SK-N-SH (cell line): ENCODE measurements around the gene THADA. TPM values are rescaled to one million over a fixed set of nuclear protein-coding genes. Genes with fewer than 3 reads are reported as not detected.
A peak's percentile ranks its signal among the peaks of the same experiment; 100 is the strongest.

Source experiments
- CTCF ChIA-PET: fragments of 300-600, 350-600 bp; formaldehyde crosslinking; extraction: SDS; loops from one replicate; lab custom pipeline; 2021; lab: Yijun Ruan, JAX
- POLR2A ChIA-PET: fragments of 350-600 bp; sonication (Branson Sonifier 250); formaldehyde crosslinking; extraction: SDS; loops from one replicate; lab custom pipeline; 2020; ENCODE audit warnings: antibody characterized with exemption, inconsistent platforms; lab: Yijun Ruan, JAX
- DNase-seq: peaks from one replicate; pipeline ENCODE4 v3.0.0; 2012
- H2AFZ ChIP-seq: fragments of 200-600 bp; sonication (generic); 2 replicates; pipeline ENCODE4 v1.8.1; 2016; ENCODE audit warnings: antibody characterized with exemption, mild to moderate bottlenecking, low read depth
- H3F3A ChIP-seq: fragments of 200-600 bp; sonication (generic); replicated peaks from 2 replicates; pipeline ENCODE3; 2016; ENCODE audit warnings: antibody characterized with exemption, mild to moderate bottlenecking; ENCODE audit not compliant: insufficient read depth
- H3K27ac ChIP-seq, 2 experiments: fragments of 200-500 bp in 1 of 2; fragments of 200-600 bp in 1 of 2; sonication (Bioruptor generic) in 1 of 2; sonication (generic), shearing (Covaris generic) in 1 of 2; 2 replicates each; pipeline versions ENCODE4 v1.5.1 to v1.6.1; 2014 to 2016; ENCODE audit warnings: low read depth in 2 of 2, inconsistent platforms in 1 of 2, low read length in 1 of 2, mild to moderate bottlenecking in 1 of 2, mixed read lengths in 1 of 2
- H3K27me3 ChIP-seq: fragments of 200-600 bp; sonication (generic), shearing (Covaris generic); 2 replicates; pipeline ENCODE4 v1.6.1; 2016; ENCODE audit warnings: mixed run types; ENCODE audit not compliant: insufficient read depth
- H3K36me3 ChIP-seq, 2 experiments: fragments of 200-500 bp in 1 of 2; fragments of 200-600 bp in 1 of 2; sonication (Bioruptor generic) in 1 of 2; sonication (generic) in 1 of 2; replicated peaks in 1 of 2; 2 replicates each; pipeline versions ENCODE3 to v1.5.1; 2014 to 2016; ENCODE audit warnings: low read length in 1 of 2, mild to moderate bottlenecking in 1 of 2; ENCODE audit not compliant: insufficient read depth in 2 of 2, control insufficient read depth in 1 of 2
- H3K4me1 ChIP-seq, 2 experiments: fragments of 200-500 bp in 1 of 2; fragments of 200-600 bp in 1 of 2; sonication (Bioruptor generic) in 1 of 2; sonication (generic), shearing (Covaris generic) in 1 of 2; 2 replicates each; pipeline versions ENCODE4 v1.5.1 to v1.6.1; 2014 to 2016; ENCODE audit warnings: low read depth in 1 of 2, low read length in 1 of 2, mixed run types in 1 of 2; ENCODE audit not compliant: insufficient read depth in 2 of 2, control insufficient read depth in 1 of 2
- H3K4me2 ChIP-seq: fragments of 200-600 bp; sonication (generic), shearing (Covaris generic); 2 replicates; pipeline ENCODE4 v1.6.1; 2017; ENCODE audit warnings: mixed run types
- H3K4me3 ChIP-seq, 2 experiments: fragments of 200-500 bp in 1 of 2; fragments of 200-600 bp in 1 of 2; sonication (Bioruptor generic) in 1 of 2; sonication (generic), shearing (Covaris generic) in 1 of 2; 2 replicates each; pipeline versions ENCODE4 v1.5.1 to v1.8.1; 2014 to 2016; ENCODE audit warnings: low read depth in 2 of 2, inconsistent platforms in 1 of 2, low read length in 1 of 2, mild to moderate bottlenecking in 1 of 2, mixed read lengths in 1 of 2, moderate library complexity in 1 of 2
- H3K79me2 ChIP-seq: fragments of 200-600 bp; sonication (generic); 2 replicates; pipeline ENCODE4 v1.8.1; 2017; ENCODE audit warnings: mild to moderate bottlenecking; ENCODE audit not compliant: insufficient read depth
- H3K9ac ChIP-seq: fragments of 200-600 bp; sonication (generic); 2 replicates; pipeline ENCODE4 v1.6.1; 2017; ENCODE audit warnings: mixed run types
- H3K9me2 ChIP-seq: fragments of 200-600 bp; sonication (generic); 2 replicates; pipeline ENCODE4 v1.6.1; 2017; ENCODE audit warnings: mixed run types
- H3K9me3 ChIP-seq: fragments of 200-600 bp; sonication (generic); 2 replicates; pipeline ENCODE4 v1.6.1; 2017; ENCODE audit warnings: mixed run types, mild to moderate bottlenecking, moderate library complexity
- H4K20me1 ChIP-seq: fragments of 200-600 bp; sonication (generic); 2 replicates; pipeline ENCODE4 v1.6.1; 2017; ENCODE audit warnings: mild to moderate bottlenecking, mixed run types; ENCODE audit not compliant: insufficient read depth
- CHD2 ChIP-seq: fragments of 150-350 bp; IDR thresholded peaks from 2 replicates; pipeline ENCODE4 v1.6.1; 2018; ENCODE audit warnings: low read length; ENCODE audit not compliant: partially characterized antibody
- EP300 ChIP-seq, 2 experiments: IDR thresholded peaks; 2 replicates each; pipeline versions ENCODE4 v1.4.0 to v1.6.1; 2012; ENCODE audit warnings: borderline replicate concordance in 1 of 2, low read depth in 1 of 2, low read length in 1 of 2
- EZH2phosphoT487 ChIP-seq: fragments of 200-600 bp; sonication (generic); IDR thresholded peaks from 2 replicates; pipeline ENCODE4 v1.6.1; 2017; ENCODE audit warnings: low read depth, mixed run types, mild to moderate bottlenecking, antibody characterized with exemption, moderate library complexity, borderline replicate concordance
- FOSL2 ChIP-seq: IDR thresholded peaks from 2 replicates; pipeline ENCODE4 v1.4.0; 2012; ENCODE audit warnings: low read depth, mild to moderate bottlenecking, moderate library complexity, borderline replicate concordance
- GABPA ChIP-seq: IDR thresholded peaks from 2 replicates; pipeline ENCODE4 v1.4.0; 2012; ENCODE audit warnings: low read depth, mild to moderate bottlenecking
- JUND ChIP-seq: IDR thresholded peaks from 2 replicates; pipeline ENCODE4 v1.4.0; 2012
- NFIC ChIP-seq: IDR thresholded peaks from 2 replicates; pipeline ENCODE4 v1.4.0; 2012; ENCODE audit warnings: borderline replicate concordance
- NRF1 ChIP-seq: IDR thresholded peaks from 2 replicates; pipeline ENCODE4 v1.6.1; 2012; ENCODE audit warnings: low read depth, mild to moderate bottlenecking, low read length
- PBX3 ChIP-seq: IDR thresholded peaks from 2 replicates; pipeline ENCODE4; 2012
- RAD21 ChIP-seq: IDR thresholded peaks from 2 replicates; pipeline ENCODE4 v1.6.1; 2012; ENCODE audit warnings: mild to moderate bottlenecking, low read length
- RCOR1 ChIP-seq: fragments of 150-350 bp; IDR thresholded peaks from 2 replicates; pipeline ENCODE4 v1.6.1; 2017; ENCODE audit warnings: antibody characterized with exemption, low read length
- REST ChIP-seq: IDR thresholded peaks from 2 replicates; pipeline ENCODE4 v1.6.1; 2012; ENCODE audit warnings: mild to moderate bottlenecking, low read depth, low read length, moderate library complexity
- RFX5 ChIP-seq: IDR thresholded peaks from 2 replicates; pipeline ENCODE4 v1.6.1; 2012; ENCODE audit warnings: mild to moderate bottlenecking, improper control_type of control experiment, low read length
- SIN3A ChIP-seq: IDR thresholded peaks from 2 replicates; pipeline ENCODE4 v1.6.1; 2012; ENCODE audit warnings: low read depth, mild to moderate bottlenecking, low read length, moderate library complexity, borderline replicate concordance
- TAF1 ChIP-seq: IDR thresholded peaks from 2 replicates; pipeline ENCODE4 v1.6.1; 2012; ENCODE audit warnings: low read depth, mild to moderate bottlenecking, low read length, moderate library complexity, borderline replicate concordance
- YY1 ChIP-seq: IDR thresholded peaks from 2 replicates; pipeline ENCODE4 v1.4.0; 2012; ENCODE audit warnings: low read depth, mild to moderate bottlenecking
- WGBS: methylation state at CpG from one replicate; pipeline ENCODE4 v1.1.6; 2017; ENCODE audit warnings: low lambda C conversion rate; 5-methylcytosine and 5-hydroxymethylcytosine counted together
- polyA plus RNA-seq, 3 experiments: library from polyadenylated mRNA; depleted of rRNA; stranded (reverse); fragments of >200 nt; gene quantifications; 2 replicates each; pipeline ENCODE4 v1.2.3, GENCODE V29; 2012

THADA gene
- polyA plus RNA-seq, 1 of the 3 experiments (the other 2 are of a cell fraction) = 25.6 TPM

DNA sequence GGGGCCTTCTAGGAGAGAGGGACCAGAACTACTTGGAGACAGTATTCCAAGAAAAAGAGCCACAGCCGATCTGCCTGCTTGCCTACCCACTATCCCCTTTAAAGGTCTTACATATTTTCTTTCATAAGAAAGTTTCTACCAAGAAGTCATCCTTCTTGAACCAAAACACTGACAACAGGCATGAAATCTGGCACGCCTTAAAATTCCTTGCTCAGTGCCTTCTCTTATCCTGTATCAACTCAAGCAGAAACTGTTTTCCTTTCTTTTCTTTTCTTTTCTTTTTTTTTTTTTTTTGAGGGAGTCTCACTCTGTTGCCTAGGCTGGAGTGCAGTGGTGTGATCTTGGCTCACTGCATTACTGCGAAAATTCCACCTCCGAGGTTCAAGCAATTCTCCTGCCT lies 321.1 kb downstream of the THADA start:
- POLR2A ChIA-PET = no interaction called here
- H3K4me3 ChIP-seq = no peak overlapping the region
- H3K79me2 ChIP-seq = no peaks in the 10 kb centered on the region
- no peak for TF ChIP-seq SIN3A
- TF ChIP-seq NFIC = no peak
- TF ChIP-seq CHD2 = no peak
- no peaks in the 10 kb centered on the region for H3K9me2 ChIP-seq
- H3K9ac ChIP-seq = no peak overlapping the region
- H3F3A ChIP-seq = peaks cover 23% of the 10 kb centered on the region
- no peak for DNase-seq
- peaks cover 44 to 69% of the 10 kb centered on the region in 2 experiments for H3K4me1 ChIP-seq
- CTCF ChIA-PET = interaction anchor here (0.6 to 4.8 kb wide), 6 partner anchors 9 to 210 kb away, joined by 3 to 45 read pairs (median 3); no protein-coding TSS in a partner anchor
- H3K9me3 ChIP-seq = no peaks in the 10 kb centered on the region
- peaks cover 0 to 5% of the 10 kb centered on the region in 2 experiments for H3K36me3 ChIP-seq
- no peaks in the 10 kb centered on the region for H4K20me1 ChIP-seq
- 0 out of 2 replicates have a peak overlapping the region, but pooled peaks have one; percentile 46 for H3K4me2 ChIP-seq
- H3K27ac ChIP-seq = peak overlapping the region in 1 of 2 experiments; percentile 55; a peak in 1 of 4 replicates
- 94% methylated on average over 4 of the region's 4 CpGs for WGBS
- H2AFZ ChIP-seq = no peak overlapping the region
- no peaks in the 10 kb centered on the region for H3K27me3 ChIP-seq

DNA sequence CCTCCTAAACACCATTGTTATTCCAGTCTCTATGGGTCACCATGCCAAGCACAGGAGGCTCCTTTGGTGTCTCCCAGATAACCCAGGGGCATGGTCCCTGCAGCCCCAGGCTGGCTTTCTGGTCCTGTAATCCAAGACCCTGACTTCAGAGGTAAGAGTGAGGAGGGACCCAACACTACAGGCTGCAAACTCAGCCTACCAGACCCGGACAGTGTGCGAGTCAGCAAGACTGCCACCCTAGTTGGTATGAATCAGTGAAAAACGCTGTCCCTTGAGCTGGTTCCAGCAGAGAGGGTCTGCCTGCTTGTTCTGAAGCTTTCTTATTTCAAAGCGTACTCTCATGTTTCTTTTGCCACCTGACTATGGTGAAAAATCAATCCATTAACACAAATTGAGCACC lies 321.8 kb downstream of the THADA start:
- Histone ChIP-seq H4K20me1 (no peaks in the 10 kb centered on the region), H3K4me2 (peak overlapping the region; percentile 46), H3K4me3 (no peak overlapping the region), H3K36me3 (no peaks in the 10 kb centered on the region), H3K4me1 (peaks cover 49 to 71% of the 10 kb centered on the region in 2 experiments), H3K9me2 (no peaks in the 10 kb centered on the region), H3F3A (peaks cover 28% of the 10 kb centered on the region), H3K27ac (peak overlapping the region; percentile 36 to 55; a peak in 3 of 4 replicates), H3K79me2 (no peaks in the 10 kb centered on the region), H3K9ac (no peak overlapping the region), H3K9me3 (no peaks in the 10 kb centered on the region), H2AFZ (no peak overlapping the region), H3K27me3 (no peaks in the 10 kb centered on the region)
- DNase-seq = no peak
- WGBS = 42% methylated on average over 4 of the region's 4 CpGs
- TF ChIP-seq RCOR1 (no peak), FOSL2 (peak; percentile 57; the same call in 1 of the 2 replicates), REST (peak; percentile 76; the same call in 1 of the 2 replicates)
- POLR2A ChIA-PET = no interaction called here
- CTCF ChIA-PET = interaction anchor here (0.6 to 1.0 kb wide), 3 partner anchors 45 to 160 kb away, joined by 3 read pairs; no protein-coding TSS in a partner anchor

GRCh38 chr2:43273529-43273928 lies 322.3 kb downstream of the THADA start:
- Histone ChIP-seq H3K9me3 (no peaks in the 10 kb centered on the region), H3K9me2 (no peaks in the 10 kb centered on the region), H3K9ac (no peak overlapping the region), H3K4me1 (peaks cover 54 to 71% of the 10 kb centered on the region in 2 experiments), H3K27ac (peak overlapping the region; percentile 36 to 55; a peak in 3 of 4 replicates), H3K27me3 (no peaks in the 10 kb centered on the region), H3K4me3 (no peak overlapping the region), H3F3A (peaks cover 28% of the 10 kb centered on the region), H3K4me2 (peak overlapping the region; percentile 46), H3K36me3 (no peaks in the 10 kb centered on the region), H3K79me2 (no peaks in the 10 kb centered on the region), H2AFZ (no peak overlapping the region), H4K20me1 (no peaks in the 10 kb centered on the region)
- no peak for DNase-seq
- WGBS = 51% methylated on average over 4 of the region's 4 CpGs
- ChIA-PET CTCF (interaction anchor here (0.6 to 1.0 kb wide), 2 partner anchors 45 to 84 kb away, joined by 3 read pairs; no protein-coding TSS in a partner anchor), POLR2A (no interaction called here)
- TF ChIP-seq RAD21 (no peak), GABPA (no peak), EP300 (IDR thresholded peaks at IDR 0.05; ENCODE audit: borderline replicate concordance in 1 of 2, low read depth in 1 of 2, low read length in 1 of 2) (no peak; a peak in 1 of 4 replicates), NFIC (no peak), NRF1 (no peak), YY1 (no peak), JUND (no peak), RCOR1 (no peak), FOSL2 (peak; percentile 46; the same call in 1 of the 2 replicates), RFX5 (no peak), EZH2phosphoT487 (no peak), TAF1 (no peak), PBX3 (peak; percentile 37; the same call in 1 of the 2 replicates)
